Activated T-helper 1 cell treated with anti-CD3 and anti-CD28 coated beads, Interleukin-2, amount 50 U/mL, for 16 hours (primary cell): Measurements from ENCODE around the gene NPHS1.
A peak's percentile ranks its signal among the peaks of the same experiment; 100 is the strongest.
"Not testable (repeated sequence)": the region's sequence is repeated elsewhere in the genome, so short reads cannot be mapped to it uniquely, and the experiment has no call there.

Source experiments
- DNase-seq, 2 donors: peaks; one replicate each; pipeline ENCODE4 v3.0.0-alpha.2; 2020; ENCODE audit warnings: low read depth in 1 of 2, low spot score in 1 of 2

The NPHS1 gene, protein sequence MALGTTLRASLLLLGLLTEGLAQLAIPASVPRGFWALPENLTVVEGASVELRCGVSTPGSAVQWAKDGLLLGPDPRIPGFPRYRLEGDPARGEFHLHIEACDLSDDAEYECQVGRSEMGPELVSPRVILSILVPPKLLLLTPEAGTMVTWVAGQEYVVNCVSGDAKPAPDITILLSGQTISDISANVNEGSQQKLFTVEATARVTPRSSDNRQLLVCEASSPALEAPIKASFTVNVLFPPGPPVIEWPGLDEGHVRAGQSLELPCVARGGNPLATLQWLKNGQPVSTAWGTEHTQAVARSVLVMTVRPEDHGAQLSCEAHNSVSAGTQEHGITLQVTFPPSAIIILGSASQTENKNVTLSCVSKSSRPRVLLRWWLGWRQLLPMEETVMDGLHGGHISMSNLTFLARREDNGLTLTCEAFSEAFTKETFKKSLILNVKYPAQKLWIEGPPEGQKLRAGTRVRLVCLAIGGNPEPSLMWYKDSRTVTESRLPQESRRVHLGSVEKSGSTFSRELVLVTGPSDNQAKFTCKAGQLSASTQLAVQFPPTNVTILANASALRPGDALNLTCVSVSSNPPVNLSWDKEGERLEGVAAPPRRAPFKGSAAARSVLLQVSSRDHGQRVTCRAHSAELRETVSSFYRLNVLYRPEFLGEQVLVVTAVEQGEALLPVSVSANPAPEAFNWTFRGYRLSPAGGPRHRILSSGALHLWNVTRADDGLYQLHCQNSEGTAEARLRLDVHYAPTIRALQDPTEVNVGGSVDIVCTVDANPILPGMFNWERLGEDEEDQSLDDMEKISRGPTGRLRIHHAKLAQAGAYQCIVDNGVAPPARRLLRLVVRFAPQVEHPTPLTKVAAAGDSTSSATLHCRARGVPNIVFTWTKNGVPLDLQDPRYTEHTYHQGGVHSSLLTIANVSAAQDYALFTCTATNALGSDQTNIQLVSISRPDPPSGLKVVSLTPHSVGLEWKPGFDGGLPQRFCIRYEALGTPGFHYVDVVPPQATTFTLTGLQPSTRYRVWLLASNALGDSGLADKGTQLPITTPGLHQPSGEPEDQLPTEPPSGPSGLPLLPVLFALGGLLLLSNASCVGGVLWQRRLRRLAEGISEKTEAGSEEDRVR (N-terminal part only)

DNA sequence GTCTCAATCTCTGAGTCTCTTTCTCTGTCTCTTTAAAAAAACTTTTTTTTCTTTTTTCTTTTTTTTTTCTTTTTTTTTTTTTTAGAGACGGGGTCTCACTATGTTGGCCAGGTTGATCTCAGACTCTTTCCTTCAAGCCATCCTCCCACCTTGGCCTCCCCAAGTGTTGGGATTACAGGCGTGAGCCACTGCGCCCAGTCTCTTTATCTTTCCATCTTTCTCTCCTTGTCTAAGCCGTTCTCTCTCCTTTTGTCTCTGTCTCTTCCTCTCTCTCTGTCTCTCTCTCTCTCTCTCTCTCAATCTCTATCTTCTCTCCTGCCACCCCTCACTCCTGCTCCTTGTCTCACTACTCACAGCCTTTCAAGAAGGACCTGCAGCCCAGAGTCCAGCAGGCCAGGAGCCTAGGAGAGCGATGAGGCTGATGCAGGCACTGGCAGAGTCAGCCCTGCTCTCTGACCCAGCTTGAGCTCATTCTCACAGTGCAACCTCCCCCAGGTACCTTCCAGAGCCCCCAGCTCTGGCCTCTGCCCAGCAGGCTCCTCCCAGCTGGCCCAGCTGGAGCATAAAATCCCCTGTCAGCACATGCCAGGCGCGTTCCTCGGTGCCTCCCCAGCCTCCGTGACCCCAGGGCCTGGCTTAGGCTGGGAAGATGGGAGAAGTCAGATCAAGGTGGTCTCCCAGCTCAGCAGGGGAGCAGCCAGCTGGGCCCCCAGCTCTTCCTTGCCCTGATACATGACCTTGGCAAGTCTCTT lies at the start of gene NPHS1:
NPHS1 (minus strand) TSS at position 476 of the 752 bp plus-strand sequence. CDS start 667 bp downstream, outside the sequence.
- DNase-seq: no peak

DNA sequence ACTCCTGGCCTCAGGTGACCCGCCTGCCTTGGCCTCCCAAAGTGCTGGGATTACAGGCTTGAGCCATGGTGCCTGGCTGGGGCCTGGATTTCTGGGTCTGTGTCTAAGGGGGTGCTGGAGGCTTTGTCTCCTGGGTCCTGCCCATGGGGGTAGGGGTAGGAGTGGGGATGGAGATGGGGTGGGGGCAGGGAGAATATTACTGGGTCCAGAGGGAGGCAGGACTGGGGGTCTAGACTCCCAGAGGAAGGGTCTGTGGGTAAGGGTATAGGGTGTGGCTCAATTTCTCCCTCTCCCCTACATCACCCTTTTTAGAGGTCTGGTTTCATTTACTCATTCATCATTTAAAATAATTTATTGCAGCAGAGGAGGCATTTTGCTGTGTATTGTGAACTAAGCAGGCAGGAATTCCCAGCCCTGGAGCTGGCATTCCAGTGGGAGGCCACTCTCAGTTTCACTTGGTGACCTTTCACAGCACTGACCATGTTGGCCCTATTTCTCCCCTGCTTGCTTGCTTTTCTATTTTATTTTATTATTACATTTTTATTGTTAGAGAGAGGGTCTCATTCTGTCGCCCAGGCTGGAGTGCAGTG lies 48.8 kb upstream of the NPHS1 start:
- no peak for DNase-seq

DNA sequence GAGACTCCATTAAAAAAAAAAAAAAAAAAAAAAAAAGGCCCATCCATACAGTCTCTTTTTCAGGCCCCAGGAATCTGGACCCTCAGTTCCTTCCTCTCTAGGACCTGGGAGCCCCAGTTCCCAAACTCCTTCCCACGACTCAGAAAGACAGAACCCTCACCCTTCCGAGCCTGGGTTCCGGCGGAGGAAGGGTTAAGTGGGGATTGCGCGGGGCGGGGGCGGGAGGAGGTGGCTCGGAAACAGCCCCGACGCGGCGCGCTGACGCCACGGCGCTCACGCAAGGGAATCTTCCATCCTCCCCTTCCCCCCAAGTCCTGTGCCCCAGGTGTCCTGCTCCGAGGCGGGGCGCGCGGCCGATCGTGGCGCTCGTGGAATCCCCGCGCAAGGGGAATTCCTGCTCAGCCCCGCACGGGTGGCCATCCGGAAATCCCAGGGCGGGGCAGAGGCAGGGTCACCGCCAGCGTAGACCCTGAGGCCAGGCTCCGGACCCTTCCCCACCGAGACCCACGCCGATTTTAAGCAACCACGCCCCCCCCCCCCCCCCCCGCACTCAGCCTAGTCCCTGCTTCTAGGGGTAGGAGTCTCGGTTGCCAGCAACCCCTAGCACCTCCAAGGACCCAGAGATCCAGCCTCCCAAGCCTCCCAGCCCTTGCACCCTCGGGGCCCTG lies 47.4 kb upstream of the NPHS1 start:
- peak; percentile 69 to 81 for DNase-seq

DNA sequence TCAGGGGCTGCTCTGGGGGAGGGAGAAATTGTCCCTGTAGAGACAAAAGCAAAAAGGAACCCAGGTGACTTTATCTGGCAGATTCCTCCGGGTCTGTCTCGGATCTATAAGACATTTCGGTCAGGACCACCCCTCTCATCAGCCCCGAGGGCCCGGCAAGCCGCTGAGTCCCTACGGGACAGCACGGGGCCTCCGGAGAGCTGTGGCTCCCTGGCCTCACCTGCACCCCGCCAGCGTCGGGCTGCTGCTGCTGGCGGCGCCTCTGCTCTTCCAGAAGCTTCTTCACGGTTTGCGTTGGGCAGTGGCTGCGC lies 46.1 kb upstream of the NPHS1 start:
- DNase-seq: no peak

DNA sequence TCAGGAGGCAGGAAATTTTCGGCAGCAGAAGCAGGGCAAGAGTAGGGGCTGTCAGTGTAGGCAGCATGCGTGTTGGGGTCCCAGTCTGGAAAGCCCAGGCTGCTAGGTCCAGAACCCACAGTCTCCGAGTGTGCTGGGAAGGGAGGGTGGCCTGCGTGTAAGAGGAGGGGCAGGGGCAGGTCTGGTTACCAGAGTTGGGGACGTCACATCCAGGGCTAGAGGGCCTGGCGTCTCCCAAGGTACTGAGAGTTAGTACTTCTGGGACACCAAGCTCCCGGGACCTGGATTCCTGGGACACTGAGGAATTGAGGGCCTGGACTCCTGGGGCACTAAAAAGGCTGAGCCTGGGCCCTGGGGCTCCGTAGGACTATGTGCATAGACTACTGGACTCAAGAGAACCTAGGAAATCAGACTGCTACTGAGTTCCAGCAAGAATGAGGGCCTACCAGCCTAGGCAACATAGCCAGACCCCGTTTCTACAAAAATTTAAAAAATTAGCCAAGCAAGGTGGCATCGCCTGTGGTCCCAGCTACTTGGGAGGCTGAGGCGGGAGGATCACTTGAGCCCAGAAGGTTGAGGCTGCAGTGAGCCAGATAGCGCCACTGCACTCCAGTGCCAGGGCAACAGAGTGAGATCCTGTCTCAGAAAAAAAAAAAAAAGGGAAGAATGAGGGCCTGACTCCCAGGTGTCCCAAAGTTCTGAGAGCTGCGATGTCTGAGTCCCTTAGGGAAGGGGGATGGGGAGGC lies 45.6 kb upstream of the NPHS1 start:
- DNase-seq: no peak

DNA sequence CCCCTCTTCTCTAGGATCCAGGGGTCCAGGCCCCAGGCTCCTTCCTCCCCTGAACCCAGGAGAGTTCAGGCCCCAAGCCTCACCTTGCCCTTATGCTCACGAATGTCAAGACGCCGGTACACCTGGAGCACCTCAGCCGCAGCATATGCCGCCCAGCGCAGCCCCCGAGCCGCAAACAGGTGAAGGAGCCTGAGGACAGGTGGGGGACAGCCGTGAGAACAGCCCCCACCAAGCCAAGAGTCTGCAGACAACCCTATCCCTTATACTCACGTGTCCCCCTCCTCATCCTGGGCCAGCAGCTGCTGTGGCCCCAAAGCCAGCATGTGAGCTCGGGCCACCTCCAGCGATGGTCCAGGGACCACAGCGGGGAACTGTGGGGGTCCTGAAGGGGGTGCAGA lies 44.3 kb upstream of the NPHS1 start:
- no peak for DNase-seq

DNA sequence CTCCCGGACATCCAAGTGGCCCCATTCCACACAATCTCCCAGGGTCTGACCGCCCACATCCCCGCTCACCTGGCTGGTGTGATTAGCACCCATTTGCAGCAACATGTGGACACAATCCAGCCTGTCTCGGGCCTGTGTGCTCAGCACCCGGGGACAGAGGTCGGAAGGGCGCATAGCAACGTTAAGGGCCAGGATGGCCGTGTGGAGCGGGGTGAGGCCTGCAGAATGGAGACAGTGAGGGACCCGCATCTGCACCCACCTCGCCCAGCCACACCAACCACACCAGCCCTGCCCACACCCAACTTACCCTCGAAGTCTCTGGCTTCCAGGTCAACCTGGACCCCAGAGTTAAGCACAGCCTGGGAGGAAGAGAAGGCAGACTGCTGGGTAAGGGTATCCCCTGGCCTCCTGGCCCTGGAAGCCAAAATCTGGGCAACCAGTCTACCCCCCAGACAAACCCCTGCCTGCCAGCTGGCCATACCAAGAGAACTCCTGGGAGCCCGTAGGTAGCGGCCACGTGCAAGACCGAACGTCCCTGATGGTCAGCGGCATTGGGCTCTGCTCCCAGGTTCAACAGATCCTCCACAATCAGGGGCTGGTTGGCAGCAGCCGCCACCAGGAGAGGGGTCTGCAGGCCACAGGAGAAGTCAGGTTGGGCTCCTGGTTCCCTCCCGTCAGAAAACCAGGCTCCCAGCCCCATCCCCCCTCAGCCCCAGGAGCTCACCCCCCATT lies 43.8 kb upstream of the NPHS1 start:
- no peak for DNase-seq

DNA sequence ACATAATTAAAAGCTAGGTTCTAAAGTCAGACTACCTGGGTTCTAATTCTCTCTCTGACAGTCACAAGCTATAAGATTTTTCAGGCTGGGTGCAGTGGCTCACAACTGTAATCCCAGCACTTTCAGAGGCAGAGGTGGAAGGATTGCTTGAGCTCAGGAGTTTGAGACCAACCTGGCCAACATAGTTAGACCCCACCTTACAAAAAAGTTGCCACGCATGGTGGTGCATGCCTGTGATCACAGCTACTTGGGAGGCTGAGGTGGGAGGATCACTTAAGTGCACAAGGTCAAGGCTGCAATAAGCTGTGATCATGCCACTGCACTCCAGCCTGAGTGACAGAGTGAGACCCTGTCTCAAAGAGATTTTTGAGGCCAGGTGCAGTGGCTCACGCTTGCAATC lies 42.0 kb upstream of the NPHS1 start:
- DNase-seq: no peak

DNA sequence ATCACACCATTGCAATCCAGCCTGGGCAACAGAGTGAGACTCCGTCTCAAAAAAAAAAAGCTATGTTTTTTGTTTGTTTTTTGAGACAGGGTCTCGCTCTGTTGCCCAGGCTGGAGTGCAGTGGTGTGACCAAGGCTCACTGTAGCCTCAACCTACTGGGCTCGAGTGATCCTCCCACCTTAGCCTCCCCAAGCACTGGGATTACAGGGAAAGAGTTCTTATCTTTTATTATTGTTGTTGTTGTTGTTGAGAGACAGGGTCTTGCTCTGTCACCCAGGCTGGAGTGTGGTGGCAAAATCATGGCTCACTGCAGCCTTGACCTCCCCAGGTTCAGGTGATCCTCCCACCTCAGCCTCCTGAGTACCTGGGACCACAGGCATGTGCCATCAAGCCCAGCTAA lies 39.5 kb upstream of the NPHS1 start:
- DNase-seq: not testable (repeated sequence)

DNA sequence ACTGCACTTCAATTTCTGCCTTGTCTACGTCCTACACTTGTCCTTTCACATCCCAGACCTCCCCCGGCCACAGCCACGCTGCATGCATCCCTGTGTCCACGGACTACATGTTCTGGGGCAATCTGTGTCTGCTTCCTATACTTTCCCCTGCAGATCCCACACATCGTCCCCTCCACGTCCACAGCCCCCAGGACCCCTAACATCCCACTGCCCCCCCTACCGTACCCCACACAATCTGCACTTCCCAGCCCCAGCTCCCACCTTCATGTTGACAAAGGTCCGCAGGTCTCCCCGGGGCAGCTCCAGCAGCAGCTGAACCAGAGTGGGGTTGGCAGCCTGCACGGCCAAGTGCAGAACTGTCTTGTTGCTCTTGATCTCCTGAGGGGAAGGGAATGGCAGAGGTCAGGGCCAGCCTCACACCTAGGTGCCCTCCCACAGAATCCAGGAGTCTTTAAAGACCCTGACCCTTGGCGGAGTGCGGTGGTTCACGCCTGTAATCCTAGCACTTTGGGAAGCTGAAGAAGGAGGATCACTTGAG lies 37.9 kb upstream of the NPHS1 start:
- DNase-seq: no peak

DNA sequence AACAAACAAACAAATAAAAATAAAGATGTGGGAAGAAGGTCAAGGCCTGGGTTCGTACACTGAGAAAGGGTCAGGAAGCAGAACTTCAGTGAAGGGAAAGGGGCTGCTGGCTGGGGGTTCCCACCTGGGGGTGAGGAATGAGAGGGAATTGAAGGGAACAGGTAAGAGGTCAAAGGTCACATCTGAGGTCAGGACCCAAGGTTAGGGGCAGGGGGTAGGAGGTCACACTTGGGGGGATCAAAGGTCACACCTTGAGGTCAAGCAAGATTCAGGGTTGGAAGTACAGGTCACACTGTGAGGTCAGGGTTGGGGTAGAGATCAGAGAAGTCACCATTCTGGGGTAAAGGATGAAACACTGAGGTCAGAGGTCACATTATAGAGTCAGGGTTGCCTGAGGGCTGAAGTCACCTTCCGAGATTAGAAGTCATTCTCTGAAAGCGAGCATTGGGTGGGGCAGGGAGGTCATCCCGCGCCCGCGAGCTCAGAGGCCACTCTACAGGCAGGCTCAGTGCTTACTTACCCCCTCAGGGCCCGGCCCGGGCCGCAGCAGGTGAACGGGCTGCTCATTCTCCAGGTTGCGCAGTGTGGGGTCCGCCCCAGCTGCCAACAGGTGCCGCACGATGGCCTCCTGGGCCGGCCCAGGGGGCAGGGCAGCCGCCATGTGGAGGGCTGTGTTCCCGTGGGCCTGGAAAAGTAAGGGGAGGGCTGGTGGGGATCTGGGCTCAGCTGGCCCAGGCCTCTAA lies 37.2 kb upstream of the NPHS1 start:
- DNase-seq: no peak

DNA sequence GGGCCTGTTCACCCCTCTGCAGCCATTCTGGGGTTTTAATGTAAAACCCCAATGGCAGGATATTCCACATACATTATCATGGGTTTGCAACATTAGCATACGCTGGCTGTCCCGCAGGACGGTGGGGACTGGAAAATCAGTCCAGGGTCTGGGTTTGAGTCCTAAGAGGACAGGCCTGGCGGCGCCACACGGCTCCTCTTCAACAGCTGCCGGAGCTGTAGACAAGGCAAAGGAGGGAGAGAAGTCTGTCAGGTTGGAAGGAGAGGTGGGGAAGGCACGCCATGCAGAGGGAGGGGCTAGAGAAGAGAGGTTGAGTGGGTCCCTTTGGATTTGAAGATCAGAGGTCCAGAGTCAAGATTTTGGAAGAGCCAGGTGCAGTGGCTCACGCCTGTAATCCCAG lies 36.1 kb upstream of the NPHS1 start:
- DNase-seq: no peak

DNA sequence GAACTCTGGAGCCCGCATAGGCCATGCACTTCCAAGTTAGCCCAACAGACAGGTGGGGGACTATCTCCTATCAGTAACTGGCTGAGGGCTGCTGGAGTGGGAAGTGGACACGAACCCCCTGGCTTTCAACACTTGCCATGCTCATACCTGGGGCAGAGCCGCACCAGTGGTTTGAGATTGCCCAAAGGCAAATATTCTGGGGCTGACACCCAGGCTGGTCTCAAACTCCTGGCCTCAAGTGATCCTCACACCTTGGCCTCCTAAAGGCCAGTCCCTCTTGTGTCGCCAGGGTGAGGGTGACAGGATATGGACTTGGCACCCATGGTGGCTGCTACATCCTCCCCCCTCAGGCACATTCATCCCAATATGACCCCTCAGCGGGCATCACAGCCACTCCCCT lies 34.9 kb upstream of the NPHS1 start:
- no peak for DNase-seq

DNA sequence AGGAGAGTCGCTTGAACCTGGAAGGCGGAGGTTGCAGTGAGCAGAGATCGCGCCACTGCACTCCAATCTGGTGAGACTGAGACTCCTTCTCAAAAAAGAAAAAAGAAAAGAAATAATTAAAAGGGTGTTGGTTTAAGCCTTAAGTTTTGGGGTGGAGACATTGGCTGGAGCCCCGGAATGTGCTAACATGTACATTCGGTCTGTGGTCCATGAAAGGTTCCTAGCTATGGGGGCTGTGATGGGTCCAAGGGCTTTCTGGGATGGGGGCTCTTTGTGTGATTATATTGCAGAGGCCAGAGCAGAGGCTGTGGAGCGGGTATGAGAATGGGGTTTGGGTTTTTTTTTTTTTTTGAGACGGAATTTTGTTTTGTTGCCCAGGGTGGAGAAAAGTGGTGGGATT lies 33.6 kb upstream of the NPHS1 start:
- DNase-seq: no peak

DNA sequence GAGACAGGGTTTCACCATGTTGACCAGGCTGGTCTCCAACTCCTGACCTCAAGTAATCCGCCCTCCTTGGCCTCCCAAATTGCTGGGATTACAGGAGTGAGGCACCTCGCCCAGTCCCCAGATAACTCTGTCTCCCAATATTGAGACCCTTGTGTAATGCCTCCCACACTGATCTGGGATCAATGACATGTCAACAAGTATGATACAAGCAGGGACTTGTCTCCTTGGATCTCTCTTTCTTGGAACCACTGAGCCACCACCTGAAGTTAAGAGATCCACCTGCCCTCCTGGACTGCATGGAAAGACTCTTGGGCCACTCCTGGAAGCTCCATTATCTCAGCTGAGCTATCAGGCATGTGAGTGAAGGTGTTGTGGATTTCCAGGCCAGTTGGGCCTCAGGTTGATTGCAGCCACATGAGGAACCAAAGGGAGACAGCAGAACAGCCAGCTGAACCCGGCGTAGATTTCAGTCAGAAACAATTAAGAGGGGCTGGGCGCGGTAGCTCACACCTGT lies 33.0 kb upstream of the NPHS1 start:
- no peak for DNase-seq

DNA sequence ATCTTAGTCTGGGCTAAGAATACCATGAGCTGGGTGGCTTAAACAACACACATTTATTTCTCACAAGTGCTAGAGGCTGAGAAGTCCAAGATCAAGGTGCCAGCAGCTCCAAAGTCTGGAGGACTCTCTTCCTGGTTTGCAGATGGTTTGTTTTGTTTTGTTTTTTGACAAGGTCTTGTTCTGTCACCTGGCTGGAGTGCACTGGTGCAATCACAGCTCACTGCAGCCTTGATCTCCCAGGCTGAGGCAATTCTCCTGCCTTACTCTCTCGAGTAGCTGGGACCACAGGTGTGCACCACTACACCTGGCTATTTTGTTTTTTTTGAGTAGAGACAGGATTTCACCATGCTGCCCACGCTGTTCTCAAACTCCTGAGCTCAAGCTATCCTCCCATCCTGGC lies 31.6 kb upstream of the NPHS1 start:
- no peak for DNase-seq

DNA sequence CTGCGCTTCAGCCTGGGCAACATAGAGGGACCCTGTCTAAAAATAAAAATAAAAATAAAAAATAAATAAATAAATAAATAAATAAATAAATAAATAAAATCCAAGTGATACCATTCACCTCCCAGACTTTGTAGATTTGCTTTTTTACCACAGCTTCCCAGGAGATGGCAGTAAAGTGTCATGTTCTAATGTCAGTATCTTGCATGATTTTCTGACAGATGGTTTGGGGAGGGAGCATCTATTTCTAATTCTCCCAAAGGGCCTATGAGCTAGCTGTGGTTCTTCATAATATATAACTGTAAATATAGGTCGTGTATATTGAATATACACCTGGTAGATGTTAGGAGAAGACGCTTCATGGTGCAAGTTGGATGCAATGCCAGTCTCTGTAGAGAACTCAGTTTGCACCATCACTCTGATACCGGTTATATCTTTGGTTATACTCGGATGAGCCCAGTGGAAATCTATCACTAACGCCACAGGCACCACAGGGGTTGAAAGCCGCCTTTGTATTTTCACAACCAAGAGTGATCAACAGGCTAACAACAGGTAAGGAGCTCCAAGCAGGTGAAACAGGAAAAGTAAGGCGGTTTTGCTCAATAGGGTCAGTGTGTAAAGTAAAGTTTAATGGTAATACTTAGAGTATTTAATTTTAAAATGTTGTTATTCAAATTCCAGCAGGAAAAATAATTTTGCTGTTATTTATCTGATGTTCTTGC lies 30.0 kb upstream of the NPHS1 start:
- DNase-seq: no peak
